ENCODE results near the gene ACOX3.

- TF ChIP-seq EP300 (IDR thresholded peaks at IDR 0.05) = no peak
- TF ChIP-seq CTCF (IDR thresholded peaks at IDR 0.05) = no peak
- no peak for TF ChIP-seq POLR2A (IDR thresholded peaks at IDR 0.05)
These were observed 55.4 kb downstream of the ACOX3 start for GRCh38 chr4:8385106-8385505.

All from stomach (tissue), 4 donors.